Stimulated activated CD8-positive, alpha-beta memory T cell treated with anti-CD3 and anti-CD28 coated beads, Interleukin-4, amount 100 ng/mL, for 24 hours (primary cell): ENCODE data around the gene NOS1.
"Not testable (repeated sequence)": the region's sequence is repeated elsewhere in the genome, so short reads cannot be mapped to it uniquely, and the experiment has no call there.

ENCODE experiments used
- DNase-seq: peaks from one replicate; pipeline ENCODE4 v3.0.0-alpha.2; 2020; ENCODE audit warnings: low read depth

Gene NOS1

GRCh38 chr12:117361347-117361751 is at the start of gene NOS1:
Gene NOS1 (minus strand): TSS chr12:117361626. CDS start chr12:117331069, 30,557 bp downstream.
- no peak for DNase-seq

GRCh38 chr12:117409286-117409685 is 47.9 kb upstream of the NOS1 start:
- DNase-seq: no peak

DNA sequence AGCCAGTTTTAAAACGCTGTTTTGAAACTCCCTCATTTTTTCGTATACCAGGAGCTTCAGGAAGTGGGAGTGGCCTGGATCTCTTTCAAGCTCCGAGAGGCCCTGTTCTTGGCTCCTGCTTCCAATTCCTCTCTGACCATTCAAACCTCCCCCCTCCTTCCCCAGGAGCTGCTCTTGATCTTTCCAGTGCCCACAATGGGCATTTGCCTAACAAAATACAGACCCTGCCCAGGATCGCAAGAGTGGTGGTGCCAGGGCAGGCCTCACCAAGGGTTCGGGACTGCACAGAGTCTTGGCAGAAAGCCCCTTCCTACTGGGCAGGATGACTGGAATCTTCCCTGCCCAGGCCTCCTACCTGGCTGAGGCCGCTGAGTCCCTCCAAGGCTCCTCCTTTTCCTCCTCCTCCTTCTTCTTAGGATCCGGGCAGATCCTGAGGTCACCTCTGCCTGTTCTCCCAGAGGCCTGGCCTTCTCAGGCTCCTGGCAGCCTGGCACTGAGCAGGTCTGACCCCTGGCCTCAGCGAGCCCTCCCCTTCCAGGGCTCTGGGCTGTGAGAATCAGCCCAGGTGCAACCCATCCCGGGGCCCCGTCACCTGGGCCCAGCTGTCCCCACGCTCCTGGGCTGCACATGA is 46.9 kb upstream of the NOS1 start:
- no peak for DNase-seq

DNA sequence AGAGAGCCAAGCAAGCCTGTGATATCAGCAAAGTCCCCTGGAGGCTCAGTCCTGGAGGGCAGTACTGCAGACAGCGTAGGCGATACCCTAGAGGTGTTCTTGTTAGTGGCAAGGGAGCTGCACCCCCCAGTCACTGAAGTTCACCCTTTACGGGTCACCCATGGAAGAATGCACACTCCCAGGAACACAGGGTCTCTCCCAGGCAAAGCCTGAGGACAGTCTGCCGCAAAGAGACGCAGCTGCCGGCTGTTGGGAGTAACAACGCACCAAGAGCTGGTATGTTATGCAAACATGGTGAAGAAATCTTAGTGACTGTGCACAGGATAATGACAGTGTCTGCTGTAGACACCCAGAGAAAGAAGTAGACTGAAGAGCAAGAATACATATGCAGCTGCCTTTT is 43.5 kb upstream of the NOS1 start:
- DNase-seq: no peak

- no peak for DNase-seq
Measured at GRCh38 chr12:117404203-117404853, 42.9 kb upstream of the NOS1 start.

DNA sequence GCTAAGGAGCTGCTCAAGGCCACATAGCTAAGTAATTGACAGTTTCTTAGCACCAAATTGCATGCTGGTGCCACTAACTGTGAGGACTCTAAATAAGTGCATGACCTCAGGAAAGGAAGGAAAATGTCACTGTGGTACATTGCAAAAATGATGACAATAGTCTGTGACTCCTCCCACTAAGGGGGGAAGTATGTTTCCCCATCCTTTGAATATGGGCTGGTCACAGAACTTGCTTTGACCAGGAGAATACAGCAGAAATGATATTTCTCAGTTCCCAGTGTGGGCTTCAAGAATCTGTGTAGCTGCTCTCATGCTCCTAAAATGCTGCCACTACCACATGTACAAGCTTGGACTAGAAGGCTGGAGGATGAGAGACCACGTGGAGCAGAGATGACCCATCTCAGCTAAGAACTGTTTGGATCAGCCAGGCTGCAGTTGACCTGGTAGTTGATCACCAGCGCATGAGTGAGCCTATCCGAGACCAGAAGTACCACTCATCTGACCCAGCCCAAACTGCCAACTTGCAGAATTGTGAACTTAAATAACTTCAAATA is 42.2 kb upstream of the NOS1 start:
- no peak for DNase-seq

DNA sequence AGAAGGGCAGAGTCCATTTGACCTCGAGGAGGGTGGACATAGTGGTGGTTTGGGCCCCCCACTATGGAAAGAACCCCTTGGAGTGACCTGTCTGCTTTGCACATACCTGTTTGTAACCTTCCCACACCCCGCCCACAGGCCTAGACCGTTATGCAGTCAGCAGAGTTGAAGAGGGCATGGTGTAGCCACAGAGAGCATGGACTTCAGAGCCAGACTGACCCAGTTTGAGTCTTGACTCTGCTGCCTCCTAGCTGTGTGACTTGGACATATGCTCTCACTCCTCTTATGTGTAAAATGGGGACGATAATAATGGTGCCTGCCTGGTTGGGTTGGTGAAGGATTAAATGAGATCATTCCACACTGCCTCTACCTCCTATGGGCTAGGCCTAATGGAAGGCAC is 40.9 kb upstream of the NOS1 start:
- DNase-seq: no peak

GRCh38 chr12:117400912-117401311 is 39.5 kb upstream of the NOS1 start:
- DNase-seq: no peak

DNA sequence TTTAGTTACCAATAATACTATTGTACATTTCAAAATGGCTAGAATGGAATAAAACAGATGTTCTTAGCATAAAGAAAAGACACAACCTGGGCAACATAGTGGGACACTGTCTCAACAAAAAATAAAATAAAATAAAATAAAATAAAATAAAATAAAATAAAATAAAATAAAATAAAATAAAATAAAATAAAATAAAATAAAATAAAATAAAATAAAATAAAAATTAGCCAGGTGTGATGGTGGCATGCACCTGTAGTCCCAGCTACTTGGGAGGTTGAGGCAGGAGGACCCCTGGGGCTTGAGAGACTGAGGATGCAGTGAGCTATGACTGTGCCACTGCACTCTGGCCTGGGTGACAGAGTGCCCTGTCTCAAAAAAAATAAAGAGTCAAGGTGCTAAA is 37.1 kb upstream of the NOS1 start:
- DNase-seq: not testable (repeated sequence)

DNA sequence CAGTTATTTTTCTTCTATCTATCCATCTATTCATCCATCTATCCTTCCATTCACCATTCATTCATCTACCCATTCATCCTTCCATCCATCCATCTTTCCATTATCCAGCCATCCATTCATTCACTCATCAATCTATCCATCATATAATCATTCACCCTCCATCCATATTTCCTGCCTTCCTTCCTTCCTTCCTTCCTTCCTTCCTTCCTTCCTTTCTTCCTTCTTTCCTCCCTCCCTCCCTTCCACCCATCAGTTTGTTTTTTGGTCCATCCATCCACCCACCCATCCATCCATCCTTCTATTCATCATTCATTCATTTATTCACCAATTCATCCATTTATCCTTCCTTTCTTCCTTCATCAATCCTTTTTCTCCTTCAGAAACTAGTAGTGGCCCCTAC is 34.3 kb upstream of the NOS1 start:
- no peak for DNase-seq

GRCh38 chr12:117394491-117394890 is 33.1 kb upstream of the NOS1 start:
- no peak for DNase-seq

DNA sequence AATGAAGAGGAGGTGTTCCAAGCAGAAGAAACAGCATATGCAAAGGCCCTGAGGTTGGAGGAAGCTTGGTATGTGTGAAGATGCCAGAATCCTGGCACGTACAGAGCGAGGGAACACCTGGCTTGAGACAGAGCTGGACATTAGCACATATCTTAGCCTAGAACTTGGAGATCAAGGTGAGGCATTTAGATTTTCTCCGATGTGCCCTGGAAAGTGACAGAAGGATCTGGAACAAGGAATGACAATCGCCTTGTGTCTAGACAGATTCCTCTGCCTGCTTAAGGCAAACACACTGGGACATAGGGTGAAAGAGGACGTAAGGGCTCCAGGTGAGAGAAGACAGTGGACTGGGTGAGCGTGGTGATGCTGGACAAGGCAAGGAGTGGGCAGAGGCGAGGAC is 32.2 kb upstream of the NOS1 start:
- no peak for DNase-seq

DNA sequence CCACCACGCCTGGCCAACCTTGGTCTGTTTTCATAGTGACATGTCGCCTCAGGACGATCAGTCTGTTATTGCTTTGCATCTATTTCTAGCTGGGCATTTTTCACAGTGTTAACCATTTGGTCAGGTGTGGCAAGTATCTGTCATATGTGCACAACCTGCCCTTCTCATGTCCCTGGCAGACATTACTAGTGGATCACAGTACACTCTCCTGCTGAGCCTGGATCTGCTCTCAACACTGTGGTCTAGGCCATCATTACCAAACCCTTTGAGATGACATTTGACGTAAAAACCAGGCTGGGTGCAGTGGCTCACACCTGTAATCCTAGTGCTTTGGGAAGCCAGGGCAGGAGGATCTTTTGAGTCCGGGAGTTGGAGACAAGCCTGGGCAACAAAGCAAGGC is 29.4 kb upstream of the NOS1 start:
- DNase-seq: no peak

GRCh38 chr12:117388951-117389446 is 27.6 kb upstream of the NOS1 start:
- DNase-seq: no peak

DNA sequence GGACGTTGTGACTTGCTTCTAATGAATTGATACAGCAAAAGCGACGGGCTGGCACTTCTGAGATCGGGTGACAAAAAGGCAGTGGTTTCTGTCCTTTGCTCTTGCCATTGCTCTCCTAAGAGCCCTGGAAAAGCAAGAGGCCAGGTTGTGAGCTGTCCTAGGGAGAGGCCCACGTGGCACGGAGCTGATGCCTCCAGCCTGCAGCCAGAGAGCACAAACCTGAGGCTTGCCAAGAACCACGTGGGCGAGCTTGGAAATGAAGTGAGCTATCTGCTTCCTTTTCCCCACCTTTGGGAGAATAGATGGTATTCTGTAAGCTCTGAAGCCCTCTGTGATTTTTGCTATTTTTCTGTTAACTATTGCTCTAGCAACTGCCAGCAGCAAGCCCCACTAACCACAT is 26.4 kb upstream of the NOS1 start:
- DNase-seq: no peak

- no peak for DNase-seq
Measured at GRCh38 chr12:117384735-117385134, 23.3 kb upstream of the NOS1 start.

- no peak for DNase-seq
Measured at GRCh38 chr12:117380083-117380482, 18.7 kb upstream of the NOS1 start.

DNA sequence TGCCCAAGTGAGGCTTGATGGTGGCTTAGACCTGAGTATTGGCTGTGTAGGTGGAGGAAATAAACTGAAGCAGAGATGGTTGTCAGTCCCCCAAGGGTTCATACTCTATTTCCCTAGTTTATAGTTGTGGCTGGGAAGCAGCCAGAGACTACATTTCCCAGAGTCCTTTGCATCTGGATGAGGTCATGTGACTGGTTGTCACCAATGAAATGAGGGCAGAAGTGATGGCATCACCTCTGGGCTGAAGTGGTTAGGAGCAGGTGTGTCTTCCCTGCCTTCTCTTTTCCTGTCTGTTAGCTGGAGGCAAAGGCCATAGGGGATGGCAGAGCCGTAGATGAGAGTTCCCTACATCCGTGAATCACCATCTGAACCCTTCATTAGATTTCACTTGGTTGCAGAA is 16.3 kb upstream of the NOS1 start:
- no peak for DNase-seq

DNA sequence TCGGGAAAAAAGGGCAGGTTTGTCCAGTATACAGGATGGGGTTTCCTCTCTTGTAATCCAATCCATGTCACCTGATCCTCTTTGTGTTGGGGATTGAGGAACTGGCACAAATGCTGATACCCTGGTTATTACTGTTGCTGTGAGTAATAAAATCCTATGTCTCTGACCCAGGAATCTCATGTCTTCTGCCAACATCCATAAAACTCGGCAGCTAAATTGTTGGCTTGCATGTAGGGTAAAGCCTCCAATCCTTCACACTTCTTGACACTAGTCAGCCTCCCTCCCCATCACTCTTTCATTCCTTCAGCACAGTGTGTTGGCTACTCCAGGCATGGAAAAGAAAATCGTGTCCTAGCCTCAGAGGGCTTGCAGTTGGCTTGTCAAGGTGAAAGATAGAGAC is 9.2 kb upstream of the NOS1 start:
- no peak for DNase-seq

DNA sequence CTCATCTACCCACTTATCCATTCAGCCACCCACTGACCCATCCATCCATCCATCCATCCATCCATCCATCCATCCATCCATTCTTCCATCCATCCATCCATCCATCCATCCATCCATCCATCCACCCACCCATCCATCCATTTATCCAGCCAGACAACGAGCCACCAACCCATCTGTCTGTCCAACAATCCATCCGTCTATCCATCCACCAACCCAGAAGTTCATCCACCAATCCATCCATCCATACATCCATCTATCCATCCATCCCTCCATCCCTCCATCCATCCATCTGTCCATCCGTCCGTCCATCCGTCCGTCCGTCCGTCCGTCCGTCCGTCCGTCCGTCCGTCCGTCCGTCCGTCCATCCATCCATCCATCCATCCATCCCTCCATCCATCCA is 8.6 kb upstream of the NOS1 start:
- DNase-seq: not testable (repeated sequence)

DNA sequence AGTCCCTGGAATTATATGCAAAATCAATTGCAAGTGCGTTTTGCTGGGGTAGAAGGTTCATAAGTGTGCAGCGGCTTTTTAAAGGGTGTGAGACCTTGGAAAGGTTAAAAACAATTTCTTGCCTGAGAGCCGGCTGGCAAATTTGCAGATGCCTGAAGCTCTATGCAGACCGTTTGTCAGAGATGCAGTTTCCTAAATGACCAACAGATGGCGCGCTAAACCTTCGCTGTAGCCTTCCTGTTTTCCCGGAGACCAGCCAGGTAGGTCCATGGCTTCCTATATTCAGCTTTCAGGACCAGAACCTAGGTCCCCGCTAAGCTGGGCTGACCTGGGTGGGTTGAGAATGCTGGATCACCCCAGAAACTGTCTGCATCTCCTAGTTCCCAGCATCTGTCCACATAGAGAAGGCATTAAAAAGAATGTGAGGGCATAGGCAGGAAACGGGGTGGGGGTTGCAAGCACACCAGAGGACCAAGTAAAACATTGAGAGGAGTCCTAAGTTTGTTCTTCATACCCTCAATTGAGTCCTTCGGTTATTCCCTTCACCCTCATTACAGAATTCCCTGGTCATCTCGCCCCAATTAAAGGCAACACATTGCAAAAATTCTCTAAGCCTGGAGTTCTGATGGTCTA is 5.7 kb upstream of the NOS1 start:
- DNase-seq: peak; percentile 23

- no peak for DNase-seq
Measured at GRCh38 chr12:117365049-117365616, 3.7 kb upstream of the NOS1 start.

- no peak for DNase-seq
Measured at GRCh38 chr12:117363953-117364486, 2.6 kb upstream of the NOS1 start.
